ENCODE measurements around the gene RTN4RL2. TPM values are rescaled to one million over a fixed set of nuclear protein-coding genes. Genes with fewer than 3 reads are reported as not detected.

RTN4RL2 gene
- total RNA-seq, 1 experiment from 2014 or later = 7.0 TPM

- H3K4me1 ChIP-seq (ENCODE audit: insufficient read depth, low read length) = peaks cover 2% of the 10 kb centered on the region
- no CpG with 5 or more reads among the region's 1 CpG for WGBS (ENCODE audit: extremely low coverage, insufficient read length, low lambda C conversion rate)
- H3K23me2 ChIP-seq (ENCODE audit: insufficient read length, low read depth, low read length, poor library complexity, severe bottlenecking) = peaks cover 16% of the 10 kb centered on the region
- no peak overlapping the region for H4K91ac ChIP-seq (ENCODE audit: insufficient read length, low read depth, low read length)
- Mint-ChIP-seq H3K27ac (no peak overlapping the region; a peak in 1 of 7 replicates), H3K27me3 (ENCODE audit: low read depth) (peaks cover 49% of the 10 kb centered on the region), H3K9me3 (0 out of 5 replicates have a peak, but pooled peaks cover 0 to 3% of the 10 kb centered on the region in 2 experiments), H3K4me1 (peaks cover 10 to 13% of the 10 kb centered on the region in 2 experiments; a peak in 2 of 4 replicates), H3K36me3 (ENCODE audit: insufficient read depth in 1 of 3, low read depth in 3 of 3) (peaks cover 0 to 4% (median 0%) of the 10 kb centered on the region in 3 experiments; a peak in 4 of 7 replicates), H3K4me3 (peak overlapping the region; percentile 90 to 98)
- H4K5ac ChIP-seq (ENCODE audit: insufficient read length, low read depth, low read length) = no peak overlapping the region
- no peaks in the 10 kb centered on the region for H3K9me3 ChIP-seq (ENCODE audit: control insufficient read depth, low read depth, low read length)
- TF ChIP-seq CTCF (conservative IDR thresholded peaks at IDR 0.05) = no peak
- H3K4me2 ChIP-seq (ENCODE audit: insufficient read depth, insufficient read length, low read length) = peak overlapping the region; percentile 63
- no peak overlapping the region for H3K18ac ChIP-seq (ENCODE audit: insufficient read length, low read depth, low read length)
- no peaks in the 10 kb centered on the region for H4K20me1 ChIP-seq (ENCODE audit: control insufficient read depth, insufficient read depth, insufficient read length)
- H3T11ph ChIP-seq (ENCODE audit: low read length) = no peak overlapping the region
- H3K4ac ChIP-seq (ENCODE audit: low read depth, low read length) = no peak overlapping the region
- no peak overlapping the region for H2BK5ac ChIP-seq (ENCODE audit: insufficient read length, low read length)
- no peak overlapping the region for H2BK12ac ChIP-seq (ENCODE audit: insufficient read length, low read depth, low read length)
- no peaks in the 10 kb centered on the region for H3K27me3 ChIP-seq (ENCODE audit: insufficient read depth, low read length)
- no peak overlapping the region for H3K9ac ChIP-seq (ENCODE audit: extremely low read depth, insufficient read length, low read length)
- no peak overlapping the region for H2BK120ac ChIP-seq (ENCODE audit: low read depth, low read length, poor library complexity, severe bottlenecking)
- no peaks in the 10 kb centered on the region for H3K79me1 ChIP-seq (ENCODE audit: insufficient read depth, low read depth, low read length, poor library complexity, severe bottlenecking)
- no peak overlapping the region for H2AK5ac ChIP-seq (ENCODE audit: insufficient read length, low read length)
- H3K56ac ChIP-seq (ENCODE audit: insufficient read length, low read depth, low read length) = no peak overlapping the region
- no peak overlapping the region for H2BK15ac ChIP-seq (ENCODE audit: low read depth, low read length)
- no peak overlapping the region for H3K23ac ChIP-seq (ENCODE audit: insufficient read length, low read depth, low read length)
- no peak overlapping the region for H3K27ac ChIP-seq (ENCODE audit: insufficient read length, low read depth, low read length)
- no peak overlapping the region for H2AFZ ChIP-seq (ENCODE audit: low read length)
- no peak for DNase-seq
- H3K79me2 ChIP-seq (ENCODE audit: insufficient read depth, low read length) = no peaks in the 10 kb centered on the region
- no peak overlapping the region for H2BK20ac ChIP-seq (ENCODE audit: low read depth, low read length, poor library complexity, severe bottlenecking)
- H3K14ac ChIP-seq (ENCODE audit: insufficient read depth, low read length) = no peak overlapping the region
- H4K8ac ChIP-seq (replicated peaks; ENCODE audit: insufficient read length, low read depth, low read length) = no peak overlapping the region
Observed at GRCh38 chr11:57513452-57513795, 53.1 kb downstream of the RTN4RL2 start.
